Measurements from ENCODE around the gene LIN52. TPM values are rescaled to one million over a fixed set of nuclear protein-coding genes. Genes with fewer than 3 reads are reported as not detected.

The LIN52 gene, protein sequence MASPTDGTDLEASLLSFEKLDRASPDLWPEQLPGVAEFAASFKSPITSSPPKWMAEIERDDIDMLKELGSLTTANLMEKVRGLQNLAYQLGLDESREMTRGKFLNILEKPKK
- total RNA-seq (2011; cell fraction: chromatin; rRNA removed; ENCODE audit: low replicate concordance) = 12.8 and 15.9 TPM in 2 replicates
- 8.7 and 11.4 TPM in 2 replicates for total RNA-seq (2011; cell fraction: nucleolus; rRNA removed)
- 10.7 and 16.6 TPM in 2 replicates for total RNA-seq (2011; cell fraction: nucleoplasm; rRNA removed)
- 4.6 and 6.0 TPM in 2 replicates for total RNA-seq (2014; rRNA removed)
- 9.2 and 9.8 TPM in 2 replicates for total RNA-seq (2014; rRNA removed; fragmentation: Illumina TruSeq; extraction: Trizol)
- total RNA-seq (2015; rRNA removed; fragmentation: Illumina TruSeq; extraction: Trizol) = 8.2 and 9.0 TPM in 2 replicates
- 4.9 and 5.5 TPM in 2 replicates for total RNA-seq (2021)
- 8.3 and 9.9 TPM in 2 replicates for polyA plus RNA-seq (2011; rRNA removed)
- polyA plus RNA-seq (2011; cell fraction: cytosol; rRNA removed) = 5.2 and 6.0 TPM in 2 replicates
- 2.5 and 4.1 TPM in 2 replicates for polyA plus RNA-seq (2011; cell fraction: nucleus; rRNA removed)
- polyA plus RNA-seq (2012) = 4.6 and 7.7 TPM in 2 replicates
- polyA plus RNA-seq (2014; fragmentation: Illumina TruSeq; extraction: Trizol) = 9.3 and 10.5 TPM in 2 replicates
- 10 to 100 TPM in 1 of 2 experiments, 1 to 10 TPM in 1; 7.3 to 11.8 TPM for polyA plus RNA-seq (2014; fragmentation: Nextera tagmentation; extraction: Ambion mirVana)
- polyA plus RNA-seq (2014; rRNA removed) = 8.3 and 9.8 TPM in 2 replicates
- 8.0 and 10.0 TPM in 2 replicates for polyA minus RNA-seq (2011; rRNA and poly(A)+ RNA removed)
- polyA minus RNA-seq (2011; cell fraction: cytosol; rRNA and poly(A)+ RNA removed) = 2.6 and 5.3 TPM in 2 replicates
- polyA minus RNA-seq (2011; cell fraction: nucleus; rRNA and poly(A)+ RNA removed) = 3.9 and 6.4 TPM in 2 replicates
- percentile 63 among the genes with signal in this experiment for Bru-seq, nascent RNA
- BruChase-seq, experiment 1, labeled RNA remaining after a 2-hour chase = percentile 68 among the genes with signal in this experiment
- percentile 62 among the genes with signal in this experiment for BruChase-seq, experiment 2, labeled RNA remaining after a 6-hour chase
- long read RNA-seq, experiment 1, transcript LIN52-202 (6 exons, 585 nt) = minor isoform, 9 of 41 reads
- long read RNA-seq, experiment 1, transcript LIN52-205 (6 exons, 2,776 nt) = major isoform, 15 of 41 reads
- long read RNA-seq, experiment 1, partial matches to known transcripts = 2 of 41 reads
- long read RNA-seq, experiment 1, other reads (novel, unspliced or antisense) = 15 of 41 reads
- long read RNA-seq, experiment 2, partial matches to known transcripts = 1 of 5 reads
- long read RNA-seq, experiment 2, other reads (novel, unspliced or antisense) = 4 of 5 reads
- long read RNA-seq, experiment 3, partial matches to known transcripts = 3 of 10 reads
- long read RNA-seq, experiment 3, other reads (novel, unspliced or antisense) = 1 of 10 reads

DNA sequence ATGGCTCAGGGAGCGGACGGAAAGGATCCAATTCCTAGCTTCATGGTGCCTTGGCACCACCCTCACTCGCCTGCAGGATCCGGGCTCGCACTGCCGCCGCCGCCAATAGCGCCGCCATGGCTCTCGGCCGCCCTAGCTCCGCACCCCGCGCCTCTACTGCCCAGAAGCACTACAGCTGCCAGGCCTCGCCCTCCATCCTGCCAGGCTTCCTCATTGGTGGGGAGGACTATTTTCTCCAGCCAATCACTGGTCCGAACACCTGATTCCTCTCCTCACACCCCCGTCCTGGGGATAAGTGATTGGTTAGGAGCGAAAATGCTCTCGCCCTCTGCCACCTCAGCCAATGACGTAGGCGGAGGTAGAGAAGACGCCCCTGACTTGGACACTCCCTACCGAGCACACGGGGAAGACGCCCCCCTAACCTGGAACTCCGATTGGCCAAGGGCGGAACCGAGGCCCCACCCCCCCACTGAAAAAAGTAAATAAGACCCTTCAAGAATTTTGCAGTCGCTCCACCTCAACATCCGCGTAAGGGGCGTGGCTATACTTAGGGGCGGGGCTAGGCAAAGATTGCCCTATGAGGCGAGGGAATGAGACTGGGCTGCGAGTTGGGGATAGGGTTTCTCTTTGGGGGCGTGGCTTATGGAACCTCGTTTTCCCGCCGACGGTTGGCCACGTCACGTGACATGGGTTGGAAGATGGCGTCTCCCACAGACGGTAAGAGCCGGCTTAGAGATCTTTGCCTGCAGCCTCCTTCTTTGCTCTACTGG is at the start of gene LIN52, which contains the start of gene ALDH6A1:
Gene LIN52, plus strand, starts transcription at position 680 of the 770 bp plus-strand sequence. Its CDS starts 19 bp downstream, at position 699.
Gene ALDH6A1, minus strand, starts transcription at position 177 of the 770 bp plus-strand sequence. Its CDS starts 59 bp downstream, at position 118.
- FAIRE-seq = peak; percentile 99
- no TSS peak for BruUV-seq (replicated peaks)
- Histone ChIP-seq H3K4me1 (replicated peaks in 1 of 2; ENCODE audit: control insufficient read depth in 2 of 2, insufficient read depth in 2 of 2, low read length in 2 of 2) (peaks cover 7 to 13% of the 10 kb centered on the region in 2 experiments; a peak in 3 of 5 replicates), H3K79me2 (ENCODE audit: control insufficient read depth, insufficient read depth, low read length) (peaks cover 27% of the 10 kb centered on the region), H3K9me3 (replicated peaks; ENCODE audit: control insufficient read depth, insufficient read depth, low read depth, low read length) (no peaks in the 10 kb centered on the region), H3K27ac (ENCODE audit: extremely low read depth, low read depth, low read length) (peak within 1 kb of the TSS; percentile 94), H3K9me1 (ENCODE audit: control insufficient read depth, insufficient read depth, low read length) (no peaks in the 10 kb centered on the region), H3K36me3 (ENCODE audit: control insufficient read depth, insufficient read depth, low read length) (no peaks in the 10 kb centered on the region), H3K4me2 (ENCODE audit: insufficient read depth, low read length) (peak within 1 kb of the TSS; percentile 96), H2AFZ (ENCODE audit: low read depth, low read length) (peak within 1 kb of the TSS; percentile 92), H3K4me3 (peak within 1 kb of the TSS; percentile 90), H4K20me1 (replicated peaks; ENCODE audit: control insufficient read depth, insufficient read depth, low read length) (no peaks in the 10 kb centered on the region), H3K9ac (ENCODE audit: insufficient read depth in 1 of 2, low read depth in 2 of 2, low read length in 2 of 2) (peak within 1 kb of the TSS; percentile 91 to 96), H3K27me3 (ENCODE audit: control insufficient read depth in 2 of 2, insufficient read depth in 2 of 2, low read length in 2 of 2) (no peaks in the 10 kb centered on the region)
- ChIA-PET POLR2A (interaction anchor here (0.6 to 2.2 kb wide), 4 partner anchors 11 to 175 kb away, joined by 3 to 9 read pairs (median 6); no protein-coding TSS in a partner anchor), CTCF (ENCODE audit: low intra/inter-chr PET ratio) (no interaction called here)
- ATAC-seq = peak; percentile 98
- DNase-seq (ENCODE audit: extremely low read depth in 1 of 4, low spot score in 3 of 4) = peak; percentile 96 to 99 (median 98)
- intact Hi-C loops (cut with micrococcal nuclease) = no loop called here
- WGBS (ENCODE audit: insufficient coverage, low coverage, missing lambda C conversion rate) = under 1% methylated on average over 37 of the region's 46 CpGs
- in situ Hi-C loops (cut with MboI) = no loop called here
- TF ChIP-seq RBM14 (IDR thresholded peaks at IDR 0.05; ENCODE audit: borderline replicate concordance, insufficient read depth, low read depth, low read length) (no peak), HNRNPLL (IDR thresholded peaks at IDR 0.05; ENCODE audit: low read depth, low read length, poor library complexity, severe bottlenecking) (peak; percentile 72), CBX8 (IDR thresholded peaks at IDR 0.05; ENCODE audit: borderline replicate concordance, extremely low read depth, low read depth, low read length, poor library complexity, severe bottlenecking) (no peak), CHD2 (IDR thresholded peaks at IDR 0.05; ENCODE audit: low read depth, low read length) (peak; percentile 67; the same call in 1 of the 2 replicates)
- TF ChIP-seq, protein P1, sequence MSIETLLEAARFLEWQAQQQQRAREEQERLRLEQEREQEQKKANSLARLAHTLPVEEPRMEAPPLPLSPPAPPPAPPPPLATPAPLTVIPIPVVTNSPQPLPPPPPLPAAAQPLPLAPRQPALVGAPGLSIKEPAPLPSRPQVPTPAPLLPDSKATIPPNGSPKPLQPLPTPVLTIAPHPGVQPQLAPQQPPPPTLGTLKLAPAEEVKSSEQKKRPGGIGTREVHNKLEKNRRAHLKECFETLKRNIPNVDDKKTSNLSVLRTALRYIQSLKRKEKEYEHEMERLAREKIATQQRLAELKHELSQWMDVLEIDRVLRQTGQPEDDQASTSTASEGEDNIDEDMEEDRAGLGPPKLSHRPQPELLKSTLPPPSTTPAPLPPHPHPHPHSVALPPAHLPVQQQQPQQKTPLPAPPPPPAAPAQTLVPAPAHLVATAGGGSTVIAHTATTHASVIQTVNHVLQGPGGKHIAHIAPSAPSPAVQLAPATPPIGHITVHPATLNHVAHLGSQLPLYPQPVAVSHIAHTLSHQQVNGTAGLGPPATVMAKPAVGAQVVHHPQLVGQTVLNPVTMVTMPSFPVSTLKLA (conservative IDR thresholded peaks at IDR 0.05) = peak; percentile 96
- TF ChIP-seq, protein P2, sequence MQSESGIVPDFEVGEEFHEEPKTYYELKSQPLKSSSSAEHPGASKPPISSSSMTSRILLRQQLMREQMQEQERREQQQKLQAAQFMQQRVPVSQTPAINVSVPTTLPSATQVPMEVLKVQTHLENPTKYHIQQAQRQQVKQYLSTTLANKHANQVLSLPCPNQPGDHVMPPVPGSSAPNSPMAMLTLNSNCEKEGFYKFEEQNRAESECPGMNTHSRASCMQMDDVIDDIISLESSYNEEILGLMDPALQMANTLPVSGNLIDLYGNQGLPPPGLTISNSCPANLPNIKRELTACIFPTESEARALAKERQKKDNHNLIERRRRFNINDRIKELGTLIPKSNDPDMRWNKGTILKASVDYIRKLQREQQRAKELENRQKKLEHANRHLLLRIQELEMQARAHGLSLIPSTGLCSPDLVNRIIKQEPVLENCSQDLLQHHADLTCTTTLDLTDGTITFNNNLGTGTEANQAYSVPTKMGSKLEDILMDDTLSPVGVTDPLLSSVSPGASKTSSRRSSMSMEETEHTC (IDR thresholded peaks at IDR 0.05) = peak; percentile 45; the same call in 1 of the 2 replicates
- TF ChIP-seq, protein P3, sequence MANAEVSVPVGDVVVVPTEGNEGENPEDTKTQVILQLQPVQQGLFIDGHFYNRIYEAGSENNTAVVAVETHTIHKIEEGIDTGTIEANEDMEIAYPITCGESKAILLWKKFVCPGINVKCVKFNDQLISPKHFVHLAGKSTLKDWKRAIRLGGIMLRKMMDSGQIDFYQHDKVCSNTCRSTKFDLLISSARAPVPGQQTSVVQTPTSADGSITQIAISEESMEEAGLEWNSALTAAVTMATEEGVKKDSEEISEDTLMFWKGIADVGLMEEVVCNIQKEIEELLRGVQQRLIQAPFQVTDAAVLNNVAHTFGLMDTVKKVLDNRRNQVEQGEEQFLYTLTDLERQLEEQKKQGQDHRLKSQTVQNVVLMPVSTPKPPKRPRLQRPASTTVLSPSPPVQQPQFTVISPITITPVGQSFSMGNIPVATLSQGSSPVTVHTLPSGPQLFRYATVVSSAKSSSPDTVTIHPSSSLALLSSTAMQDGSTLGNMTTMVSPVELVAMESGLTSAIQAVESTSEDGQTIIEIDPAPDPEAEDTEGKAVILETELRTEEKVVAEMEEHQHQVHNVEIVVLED (CRISPR knock-in tag; IDR thresholded peaks at IDR 0.05) = no peak
- TF ChIP-seq, protein P4, sequence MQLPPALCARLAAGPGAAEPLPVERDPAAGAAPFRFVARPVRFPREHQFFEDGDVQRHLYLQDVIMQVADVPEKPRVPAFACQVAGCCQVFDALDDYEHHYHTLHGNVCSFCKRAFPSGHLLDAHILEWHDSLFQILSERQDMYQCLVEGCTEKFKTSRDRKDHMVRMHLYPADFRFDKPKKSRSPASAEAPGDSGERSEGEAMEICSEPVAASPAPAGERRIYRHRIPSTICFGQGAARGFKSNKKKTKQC (CRISPR knock-in tag; IDR thresholded peaks at IDR 0.05) = 0 out of 2 replicates have a peak, but pooled peaks have one; percentile 5
